Chondrocyte (in vitro differentiated cells): ENCODE data around the gene ZNF202. TPM values are rescaled to one million over a fixed set of nuclear protein-coding genes. Genes with fewer than 3 reads are reported as not detected.

Experiments
- DNase-seq: peaks from one replicate; pipeline ENCODE4 v3.0.0; 2021; ENCODE audit warnings: mixed read lengths, low spot score
- H3K27ac Mint-ChIP-seq: one replicate; pipeline ENCODE4 v1.8.0; 2021; ENCODE audit warnings: mild to moderate bottlenecking, moderate library complexity, mixed read lengths; ENCODE audit not compliant: unreplicated experiment
- H3K27me3 Mint-ChIP-seq: 2 replicates; pipeline ENCODE4 v1.8.0; 2021; ENCODE audit warnings: low read depth, mixed read lengths
- H3K36me3 Mint-ChIP-seq: 2 replicates; pipeline ENCODE4 v1.8.0; 2021; ENCODE audit warnings: low read depth, mixed read lengths
- H3K4me1 Mint-ChIP-seq: 2 replicates; pipeline ENCODE4 v1.8.0; 2021; ENCODE audit warnings: low read depth, mild to moderate bottlenecking, mixed read lengths
- H3K4me3 Mint-ChIP-seq: one replicate; pipeline ENCODE4 v1.8.0; 2021; ENCODE audit warnings: mild to moderate bottlenecking, moderate library complexity, mixed read lengths; ENCODE audit not compliant: unreplicated experiment
- H3K9me3 Mint-ChIP-seq: 2 replicates; pipeline ENCODE4 v1.8.0; 2021; ENCODE audit warnings: low read depth, mixed read lengths
- CTCF ChIP-seq: fragments of 200-600 bp; sonication (generic); IDR thresholded peaks from 2 replicates; pipeline ENCODE4 v1.5.0; 2021; ENCODE audit warnings: antibody characterized with exemption, mild to moderate bottlenecking, moderate library complexity
- total RNA-seq: library from RNA; stranded (reverse); gene quantifications from 3 replicates; pipeline ENCODE4 v1.2.1, GENCODE V29; 2021

ZNF202 gene
- total RNA-seq, 1 donor from 2014 or later: 10.0 TPM

- no peak for TF ChIP-seq CTCF
- Mint-ChIP-seq H3K4me3 (no peak overlapping the region), H3K4me1 (no peaks in the 10 kb centered on the region), H3K27me3 (peaks cover 12% of the 10 kb centered on the region), H3K36me3 (no peaks in the 10 kb centered on the region), H3K27ac (no peak overlapping the region), H3K9me3 (peaks cover 16% of the 10 kb centered on the region)
- no peak for DNase-seq
These were observed 21.0 kb upstream of the ZNF202 start for GRCh38 chr11:123762422-123762821.

- no peak for TF ChIP-seq CTCF
These were observed 19.4 kb upstream of the ZNF202 start for GRCh38 chr11:123760894-123761293.

GRCh38 chr11:123757976-123758375 is 16.5 kb upstream of the ZNF202 start:
- Mint-ChIP-seq H3K4me3 (no peak overlapping the region), H3K9me3 (peaks cover 11% of the 10 kb centered on the region), H3K36me3 (no peaks in the 10 kb centered on the region), H3K27me3 (peaks cover 18% of the 10 kb centered on the region), H3K27ac (no peak overlapping the region), H3K4me1 (no peaks in the 10 kb centered on the region)
- no peak for DNase-seq
- no peak for TF ChIP-seq CTCF

More at GRCh38 chr11:123760894-123761293, 19.4 kb upstream of the ZNF202 start:
- no peak for DNase-seq
- Mint-ChIP-seq H3K4me3 (no peak overlapping the region), H3K27ac (no peak overlapping the region), H3K27me3 (peaks cover 16% of the 10 kb centered on the region), H3K4me1 (no peaks in the 10 kb centered on the region), H3K9me3 (peaks cover 16% of the 10 kb centered on the region), H3K36me3 (no peaks in the 10 kb centered on the region)

GRCh38 chr11:123755813-123756212 is 14.4 kb upstream of the ZNF202 start:
- Mint-ChIP-seq H3K4me1 (no peaks in the 10 kb centered on the region), H3K9me3 (no peaks in the 10 kb centered on the region), H3K27ac (no peak overlapping the region), H3K4me3 (no peak overlapping the region), H3K36me3 (no peaks in the 10 kb centered on the region), H3K27me3 (peaks cover 36% of the 10 kb centered on the region)
- DNase-seq: no peak
- TF ChIP-seq CTCF: no peak

- Mint-ChIP-seq H3K4me3 (no peak overlapping the region), H3K36me3 (no peaks in the 10 kb centered on the region), H3K9me3 (no peaks in the 10 kb centered on the region), H3K4me1 (no peaks in the 10 kb centered on the region), H3K27me3 (peaks cover 38% of the 10 kb centered on the region), H3K27ac (no peak overlapping the region)
- no peak for DNase-seq
- no peak for TF ChIP-seq CTCF
These were observed 13.9 kb upstream of the ZNF202 start for GRCh38 chr11:123755344-123755743.
